H1 (cell line): ENCODE measurements around the gene TBC1D10A. TPM values are rescaled to one million over a fixed set of nuclear protein-coding genes. Genes with fewer than 3 reads are reported as not detected.

Experiments
- CTCF ChIA-PET: fragments of 300-600 bp; sonication (Branson Sonifier 250); formaldehyde crosslinking; loops from one replicate; lab custom pipeline; 2021; ENCODE audit not compliant: partially characterized antibody; lab: Charles Lee
- POLR2A ChIA-PET: fragments of 300-600 bp; sonication (Branson Sonifier 250); formaldehyde crosslinking; loops from one replicate; lab custom pipeline; 2021; ENCODE audit warnings: inconsistent platforms; ENCODE audit not compliant: partially characterized antibody; lab: Charles Lee
- DNase-seq, 2 experiments: peaks; one replicate each; pipeline versions ENCODE4 v3.0.0 to v3.0.0-alpha.2; 2010 to 2022; ENCODE audit warnings: low spot score in 2 of 2, low read depth in 1 of 2, mixed read lengths in 1 of 2
- FAIRE-seq: peaks from 2 replicates; lab custom pipeline; 2011; peaks lifted over from hg19 to GRCh38; lab: Jason Lieb, UNC
- H2AFZ ChIP-seq: 2 replicates; pipeline ENCODE4 v1.8.1; 2012; ENCODE audit warnings: low read length, inconsistent platforms
- H2AK5ac ChIP-seq: 2 replicates; pipeline ENCODE4 v1.6.1; 2013; ENCODE audit warnings: low read depth, low read length
- H2BK120ac ChIP-seq: replicated peaks from 2 replicates; pipeline ENCODE3; 2013; ENCODE audit warnings: low read depth, low read length, inconsistent platforms
- H2BK12ac ChIP-seq: 2 replicates; pipeline ENCODE4 v1.6.1; 2013; ENCODE audit warnings: low read depth, low read length
- H2BK15ac ChIP-seq: 2 replicates; pipeline ENCODE4 v1.6.1; 2013; ENCODE audit warnings: low read length
- H2BK20ac ChIP-seq: 2 replicates; pipeline ENCODE4 v1.6.1; 2013; ENCODE audit warnings: low read length
- H2BK5ac ChIP-seq: 2 replicates; pipeline ENCODE4 v1.6.1; 2013; ENCODE audit warnings: low read depth, low read length
- H3K14ac ChIP-seq: 2 replicates; pipeline ENCODE4 v1.6.1; 2013; ENCODE audit warnings: inconsistent platforms; ENCODE audit not compliant: insufficient read length
- H3K18ac ChIP-seq: 2 replicates; pipeline ENCODE4 v1.6.1; 2013; ENCODE audit warnings: low read length; ENCODE audit errors: extremely low read depth
- H3K23ac ChIP-seq: 2 replicates; pipeline ENCODE4 v1.6.1; 2013; ENCODE audit warnings: inconsistent platforms; ENCODE audit not compliant: insufficient read length
- H3K23me2 ChIP-seq: 2 replicates; pipeline ENCODE4 v1.6.1; 2013; ENCODE audit warnings: low read depth, low read length
- H3K27ac ChIP-seq: 2 replicates; pipeline ENCODE4 v1.6.1; 2011; ENCODE audit warnings: low read depth, low read length, inconsistent platforms
- H3K27me3 ChIP-seq, 4 experiments: replicated peaks in 1 of 4; 1 replicate in 1 of 4; 2 replicates in 3 of 4; pipeline versions ENCODE4 v1.6.1 to v1.8.1; 2011 to 2013; ENCODE audit warnings: low read length in 3 of 4, mild to moderate bottlenecking in 3 of 4, inconsistent platforms in 2 of 4, mixed read lengths in 2 of 4, moderate library complexity in 1 of 4; ENCODE audit not compliant: control insufficient read depth in 3 of 4, insufficient read depth in 3 of 4; ENCODE audit errors: extremely low read depth in 1 of 4
- H3K36me3 ChIP-seq, 4 experiments: 2 replicates each; pipeline versions ENCODE4 v1.6.1 to v1.8.1; 2011 to 2013; ENCODE audit warnings: mild to moderate bottlenecking in 4 of 4, low read length in 3 of 4, moderate library complexity in 2 of 4, control low read depth in 1 of 4, inconsistent platforms in 1 of 4; ENCODE audit not compliant: insufficient read depth in 4 of 4, control insufficient read depth in 2 of 4
- H3K4ac ChIP-seq: replicated peaks from 2 replicates; pipeline ENCODE3; 2013; ENCODE audit warnings: low read length, low read depth, mixed read lengths, inconsistent platforms; ENCODE audit not compliant: insufficient read length
- H3K4me1 ChIP-seq, 4 experiments: replicated peaks in 1 of 4; 1 replicate in 1 of 4; 2 replicates in 3 of 4; pipeline versions ENCODE4 v1.6.1 to v1.8.1; 2011 to 2013; ENCODE audit warnings: low read length in 3 of 4, inconsistent platforms in 2 of 4, mixed read lengths in 1 of 4; ENCODE audit not compliant: insufficient read depth in 4 of 4, control insufficient read depth in 3 of 4
- H3K4me2 ChIP-seq, 2 experiments: 2 replicates each; pipeline versions ENCODE4 v1.6.1 to v1.8.1; 2011 to 2013; ENCODE audit warnings: low read depth in 2 of 2, low read length in 2 of 2, control low read depth in 1 of 2, inconsistent platforms in 1 of 2, mild to moderate bottlenecking in 1 of 2; ENCODE audit not compliant: insufficient read depth in 1 of 2
- H3K4me3 ChIP-seq, 4 experiments: fragments of 200-600, 300-600 bp in 1 of 4; sonication (generic), shearing (Covaris generic), sonication (Bioruptor Twin) in 1 of 4; 2 replicates each; pipeline versions ENCODE4 v1.5.1 to v1.8.1; 2011 to 2016; ENCODE audit warnings: low read length in 4 of 4, low read depth in 3 of 4, control low read depth in 2 of 4, inconsistent platforms in 2 of 4, mild to moderate bottlenecking in 2 of 4, mixed read lengths in 1 of 4, moderate library complexity in 1 of 4; ENCODE audit not compliant: insufficient read depth in 2 of 4; ENCODE audit errors: extremely low read depth in 1 of 4
- H3K56ac ChIP-seq: replicated peaks from 2 replicates; pipeline ENCODE3; 2013; ENCODE audit warnings: low read depth, mild to moderate bottlenecking, mixed read lengths, low read length, inconsistent platforms; ENCODE audit not compliant: insufficient read length
- H3K79me1 ChIP-seq: 2 replicates; pipeline ENCODE4 v1.6.1; 2013; ENCODE audit warnings: low read depth, low read length, control low read depth
- H3K79me2 ChIP-seq, 2 experiments: 2 replicates each; pipeline versions ENCODE4 v1.6.1 to v1.8.1; 2012 to 2013; ENCODE audit warnings: low read length in 2 of 2, mild to moderate bottlenecking in 2 of 2, inconsistent platforms in 1 of 2; ENCODE audit not compliant: insufficient read depth in 2 of 2, control insufficient read depth in 1 of 2
- H3K9ac ChIP-seq, 4 experiments: replicated peaks in 1 of 4; 1 replicate in 1 of 4; 2 replicates in 3 of 4; pipeline versions ENCODE4 v1.6.1 to v1.8.1; 2011 to 2013; ENCODE audit warnings: low read depth in 3 of 4, low read length in 3 of 4, control low read depth in 2 of 4, mild to moderate bottlenecking in 2 of 4, moderate library complexity in 2 of 4, inconsistent platforms in 1 of 4; ENCODE audit errors: extremely low read depth in 1 of 4
- H3K9me3 ChIP-seq, 2 experiments: 2 replicates each; pipeline versions ENCODE4 v1.6.1 to v1.8.1; 2012 to 2013; ENCODE audit warnings: mild to moderate bottlenecking in 2 of 2, moderate library complexity in 2 of 2, control low read depth in 1 of 2, inconsistent platforms in 1 of 2, low read depth in 1 of 2, low read length in 1 of 2, mixed read lengths in 1 of 2; ENCODE audit not compliant: insufficient read depth in 2 of 2
- H4K20me1 ChIP-seq, 2 experiments: replicated peaks in 1 of 2; 2 replicates each; pipeline versions ENCODE3 to v1.8.1; 2011 to 2013; ENCODE audit warnings: inconsistent platforms in 2 of 2, low read length in 2 of 2, mild to moderate bottlenecking in 1 of 2; ENCODE audit not compliant: insufficient read depth in 2 of 2, control insufficient read depth in 1 of 2
- H4K5ac ChIP-seq: 2 replicates; pipeline ENCODE4 v1.6.1; 2013; ENCODE audit warnings: low read length, low read depth, mixed read lengths, inconsistent platforms; ENCODE audit not compliant: insufficient read length
- H4K8ac ChIP-seq: 2 replicates; pipeline ENCODE4 v1.8.0; 2013; ENCODE audit warnings: mild to moderate bottlenecking, moderate library complexity, low read length, inconsistent platforms; ENCODE audit not compliant: insufficient read depth; ENCODE audit errors: extremely low read depth
- H4K91ac ChIP-seq: replicated peaks from 2 replicates; pipeline ENCODE3; 2013; ENCODE audit warnings: low read length, mixed read lengths, inconsistent platforms; ENCODE audit not compliant: insufficient read length
- CBX8 ChIP-seq: fragments of 300-800, 300-1000 bp; sonication (generic); IDR thresholded peaks from 2 replicates; pipeline ENCODE4 v1.7.1; 2016; ENCODE audit warnings: low read depth, low read length, borderline replicate concordance
- EP300 ChIP-seq, 2 experiments: IDR thresholded peaks; 1 replicate in 1 of 2; 2 replicates in 1 of 2; pipeline ENCODE4 v1.6.1; 2011 to 2012; ENCODE audit warnings: low read depth in 2 of 2, low read length in 2 of 2, mild to moderate bottlenecking in 2 of 2, borderline replicate concordance in 1 of 2, inconsistent platforms in 1 of 2, moderate library complexity in 1 of 2
- HDAC6 ChIP-seq: IDR thresholded peaks from one replicate; pipeline ENCODE4 v1.7.1; 2012; ENCODE audit warnings: low read depth, mild to moderate bottlenecking, inconsistent platforms, low read length, moderate library complexity
- PHF8 ChIP-seq: fragments of 200-600 bp; sonication (generic); conservative IDR thresholded peaks from 2 replicates; pipeline ENCODE4 v1.7.1; 2012; ENCODE audit warnings: low read depth, mild to moderate bottlenecking, inconsistent platforms, low read length, moderate library complexity
- RFX5 ChIP-seq: IDR thresholded peaks from 2 replicates; pipeline ENCODE4 v1.6.1; 2011; ENCODE audit warnings: low read depth, low read length, improper control_type of control experiment, borderline replicate concordance
- RNF2 ChIP-seq: fragments of 200-900, 300-1000 bp; sonication (generic); IDR thresholded peaks from 2 replicates; pipeline ENCODE4 v1.7.1; 2016; ENCODE audit warnings: borderline replicate concordance, low read depth, mild to moderate bottlenecking, antibody characterized with exemption, low read length; ENCODE audit not compliant: poor library complexity, severe bottlenecking; ENCODE audit errors: missing control alignments
- SIX5 ChIP-seq: IDR thresholded peaks from 2 replicates; pipeline ENCODE4 v1.6.1; 2011; ENCODE audit warnings: mild to moderate bottlenecking, low read depth, low read length
- TEAD4 ChIP-seq: IDR thresholded peaks from 2 replicates; pipeline ENCODE4 v1.6.1; 2012; ENCODE audit warnings: low read depth, low read length, inconsistent platforms, mixed read lengths
- WGBS, 2 experiments: shearing (Covaris generic) in 1 of 2; methylation state at CpG; one replicate each; pipeline versions ENCODE4 v1.1.6 to v1.1.7; 2013 to 2015; ENCODE audit warnings: low lambda C conversion rate in 2 of 2, mixed read lengths in 2 of 2, inconsistent platforms in 1 of 2, low coverage in 1 of 2, missing lambda C conversion rate in 1 of 2; ENCODE audit not compliant: insufficient replicate concordance in 2 of 2, insufficient coverage in 1 of 2, insufficient read length in 1 of 2; ENCODE audit errors: extremely low coverage in 1 of 2, missing lambda C conversion rate in 1 of 2; 5-methylcytosine and 5-hydroxymethylcytosine counted together
- polyA plus RNA-seq, 7 experiments: library from polyadenylated mRNA; depleted of rRNA in 3 of 7; stranded (reverse) in 5 of 7; unstranded in 2 of 7; fragments of >200 nt in 5 of 7; fragments of 200-250 nt in 2 of 7; gene quantifications; 1 replicate in 5 of 7; 2 replicates in 1 of 7; 4 replicates in 1 of 7; pipeline versions ENCODE4 v1.2.1 to v1.2.3, GENCODE V29; 2011 to 2013; ENCODE audit warnings: missing spikeins in 2 of 7, mixed read lengths in 2 of 7
- total RNA-seq: library from RNA; stranded (reverse); fragmentation: NEBNext Ultra II Directional; extraction: Animal tissue kit (Norgen Biotek cat#: 25700); gene quantifications from 2 replicates; pipeline ENCODE4 v1.2.1, GENCODE V29; 2021

TBC1D10A gene
- total and polyA plus RNA-seq, 2 of the 8 experiments (the other 6 are each of a cell fraction or from before 2014, with no cell fraction given) = 5.4 to 7.0 TPM

- TF ChIP-seq HDAC6 = no peak
- TF ChIP-seq TEAD4 = no peak
- no peak for TF ChIP-seq EP300 (IDR thresholded peaks at IDR 0.05; ENCODE audit: borderline replicate concordance in 1 of 2, low read depth in 2 of 2, low read length in 2 of 2)
- TF ChIP-seq CBX8 = no peak
- TF ChIP-seq SIX5 = no peak
- TF ChIP-seq RNF2 = no peak
- no peak for TF ChIP-seq PHF8
- TF ChIP-seq RFX5 = no peak
- TF ChIP-seq, all 59 proteins: peak for 0
- H3K36me3 ChIP-seq = no peaks in the 10 kb centered on the region
- H3K9me3 ChIP-seq = no peaks in the 10 kb centered on the region
- no peak overlapping the region for H4K91ac ChIP-seq
- no peaks in the 10 kb centered on the region for H3K79me1 ChIP-seq
- H2AFZ ChIP-seq = no peak overlapping the region
- no peak overlapping the region for H2BK120ac ChIP-seq
- H3K23me2 ChIP-seq = no peaks in the 10 kb centered on the region
- no peak overlapping the region for H3K14ac ChIP-seq
- peaks cover 0 to 5% (median under 1%) of the 10 kb centered on the region in 4 experiments; a peak in 4 of 7 replicates for H3K4me1 ChIP-seq
- H3K4me3 ChIP-seq = no peak overlapping the region
- ChIA-PET CTCF (interaction anchor here (1.1 to 5.7 kb wide), 4 partner anchors 7 to 113 kb away, joined by 4 to 31 read pairs (median 15); partner anchors contain the start of genes CASTOR1 and TBC1D10A), POLR2A (interaction anchor here (1.3 kb wide), 1 partner anchor 61 kb away, joined by 3 read pairs; the partner anchor contains the start of gene SF3A1)
- no peak overlapping the region for H4K8ac ChIP-seq
- H3K23ac ChIP-seq = no peak overlapping the region
- no peak overlapping the region for H4K5ac ChIP-seq
- no peak overlapping the region for H3K9ac ChIP-seq
- H2BK15ac ChIP-seq = no peak overlapping the region
- H3K79me2 ChIP-seq = no peaks in the 10 kb centered on the region
- no peaks in the 10 kb centered on the region for H3K27me3 ChIP-seq
- FAIRE-seq (no peak), DNase-seq (no peak)
- H2BK20ac ChIP-seq = no peak overlapping the region
- no peak overlapping the region for H2BK5ac ChIP-seq
- H3K4me2 ChIP-seq = no peak overlapping the region
- WGBS, 2 experiments = 72% methylated on average over 7 of the region's 7 CpGs; no CpG with 5 or more reads in 1 of the 2 experiments
- no peak overlapping the region for H3K27ac ChIP-seq
- no peak overlapping the region for H2AK5ac ChIP-seq
- no peak overlapping the region for H3K56ac ChIP-seq
- no peaks in the 10 kb centered on the region for H4K20me1 ChIP-seq
- H3K4ac ChIP-seq = no peak overlapping the region
- H2BK12ac ChIP-seq = no peak overlapping the region
- H3K18ac ChIP-seq = no peak overlapping the region
Measured at GRCh38 chr22:30295576-30295975, 31.2 kb downstream of the TBC1D10A start.
